Brain microvascular endothelial cell (primary cell): ENCODE results near the gene KLF13.

ENCODE experiments used
- DNase-seq: peaks from one replicate; pipeline ENCODE4 v3.0.0-alpha.2; 2020
- H3K27ac ChIP-seq: fragments of 250-450 bp; sonication (Bioruptor Pico); 2 replicates; pipeline ENCODE4 v1.5.1; 2020; ENCODE audit warnings: mild to moderate bottlenecking, moderate library complexity
- H3K27me3 ChIP-seq: fragments of 250-450 bp; sonication (Bioruptor Pico); replicated peaks from 2 replicates; pipeline ENCODE4 v1.5.1; 2020; ENCODE audit warnings: mild to moderate bottlenecking
- H3K36me3 ChIP-seq: fragments of 250-450 bp; sonication (Bioruptor Pico); replicated peaks from 2 replicates; pipeline ENCODE4 v1.5.1; 2020; ENCODE audit warnings: mild to moderate bottlenecking
- H3K4me3 ChIP-seq: 2 replicates; pipeline ENCODE4 v1.5.1; 2011; ENCODE audit warnings: low read depth, mild to moderate bottlenecking, control low read depth, low read length, moderate library complexity
- CTCF ChIP-seq: IDR thresholded peaks from 2 replicates; pipeline ENCODE4 v1.5.1; 2011; ENCODE audit warnings: low read depth, mild to moderate bottlenecking, moderate library complexity, low read length, control low read depth, inconsistent platforms; ENCODE audit errors: missing control alignments
- in situ Hi-C: cut with HindIII; loops from 2 replicates; pipeline ENCODE4 v1.10.0; 2017; ENCODE audit warnings: low sequenced_read_pairs, low pct_ligation_motif_present

The KLF13 gene

GRCh38 chr15:31398677-31399301, 72.2 kb downstream of the KLF13 start:
- Histone ChIP-seq H3K36me3 (no peaks in the 10 kb centered on the region), H3K4me3 (no peak overlapping the region), H3K27me3 (no peaks in the 10 kb centered on the region), H3K27ac (no peak overlapping the region)
- TF ChIP-seq CTCF = no peak
- in situ Hi-C loops = no loop called here
- no peak for DNase-seq

GRCh38 chr15:31399544-31400171, 73.0 kb downstream of the KLF13 start:
- no peak for TF ChIP-seq CTCF
- H3K27ac ChIP-seq = no peak overlapping the region
- DNase-seq = peak; percentile 56

GRCh38 chr15:31400222-31400927, 73.7 kb downstream of the KLF13 start:
- no peak for TF ChIP-seq CTCF
- Histone ChIP-seq H3K36me3 (no peaks in the 10 kb centered on the region), H3K27ac (no peak overlapping the region), H3K4me3 (no peak overlapping the region), H3K27me3 (no peaks in the 10 kb centered on the region)
- DNase-seq = no peak
- in situ Hi-C loops = no loop called here

More at GRCh38 chr15:31399544-31400171, 73.0 kb downstream of the KLF13 start:
- H3K4me3 ChIP-seq = no peak overlapping the region
- in situ Hi-C loops = no loop called here
- H3K27me3 ChIP-seq = no peaks in the 10 kb centered on the region
- H3K36me3 ChIP-seq = no peaks in the 10 kb centered on the region

GRCh38 chr15:31401282-31401681, 74.6 kb downstream of the KLF13 start:
- in situ Hi-C loops = no loop called here
- Histone ChIP-seq H3K4me3 (no peak overlapping the region), H3K27me3 (no peaks in the 10 kb centered on the region), H3K27ac (no peak overlapping the region), H3K36me3 (no peaks in the 10 kb centered on the region)
- TF ChIP-seq CTCF = no peak
- DNase-seq = no peak

GRCh38 chr15:31402003-31402402, 75.4 kb downstream of the KLF13 start:
- in situ Hi-C loops = no loop called here
- H3K27me3 ChIP-seq = no peaks in the 10 kb centered on the region
- peak overlapping the region; percentile 86 for H3K27ac ChIP-seq
- no peaks in the 10 kb centered on the region for H3K36me3 ChIP-seq
- no peak overlapping the region for H3K4me3 ChIP-seq
- no peak for TF ChIP-seq CTCF
- no peak for DNase-seq
